ENCODE measurements around the gene NPPA.

The NPPA gene

GRCh38 chr1:11858968-11859871, 11.6 kb upstream of the NPPA start:
- no peak overlapping the region for H2BK12ac ChIP-seq (ENCODE audit: low read length)
- H2AK5ac ChIP-seq (ENCODE audit: low read length) = no peak overlapping the region
- DNase-seq = peak; percentile 87 to 88
- no peak overlapping the region for H3K4ac ChIP-seq (ENCODE audit: low read depth, low read length)
- H3K4me2 ChIP-seq (ENCODE audit: low read length) = peak overlapping the region; percentile 68
- no peak overlapping the region for H4K8ac ChIP-seq (ENCODE audit: low read depth, low read length)
- peak overlapping the region; percentile 55 for H3K4me3 ChIP-seq (ENCODE audit: low read depth, low read length)
- H3K79me1 ChIP-seq (ENCODE audit: low read length) = peaks cover 4% of the 10 kb centered on the region
- peak overlapping the region; percentile 6 for H2BK120ac ChIP-seq (ENCODE audit: insufficient read depth, low read length, poor library complexity)
- no peak overlapping the region for H4K12ac ChIP-seq (ENCODE audit: low read depth, low read length)
- H3K14ac ChIP-seq (ENCODE audit: low read length) = no peak overlapping the region
- no peak overlapping the region for H3K18ac ChIP-seq (ENCODE audit: low read length)
- no peak overlapping the region for H3K9ac ChIP-seq (ENCODE audit: low read length)
- no peak overlapping the region for H3K23ac ChIP-seq (ENCODE audit: low read length)
- no peaks in the 10 kb centered on the region for H3K79me2 ChIP-seq (ENCODE audit: control insufficient read depth, insufficient read depth, low read length, poor library complexity)
- H4K91ac ChIP-seq (ENCODE audit: low read depth, low read length) = peak overlapping the region; percentile 4
- no peaks in the 10 kb centered on the region for H3K9me3 ChIP-seq (ENCODE audit: insufficient read depth, low read depth, low read length)
- WGBS (ENCODE audit: extremely low coverage, insufficient coverage, insufficient read length) = no CpG with 5 or more reads among the region's 53 CpGs
- no peaks in the 10 kb centered on the region for H3K36me3 ChIP-seq (ENCODE audit: control insufficient read depth in 1 of 2, insufficient read depth in 2 of 2, low read length in 2 of 2)
- no peak overlapping the region for H2AFZ ChIP-seq (ENCODE audit: insufficient read depth, low read length, poor library complexity)
- H2BK5ac ChIP-seq (ENCODE audit: low read depth, low read length, poor library complexity) = no peak overlapping the region
- peaks cover 12 to 19% of the 10 kb centered on the region in 2 experiments for H3K4me1 ChIP-seq (ENCODE audit: control insufficient read depth in 1 of 2, insufficient read depth in 2 of 2, low read length in 2 of 2)
- H3K27me3 ChIP-seq (ENCODE audit: insufficient read depth, low read length) = no peaks in the 10 kb centered on the region
- peak overlapping the region; percentile 31 for H3K27ac ChIP-seq (ENCODE audit: low read depth, low read length)

- Histone ChIP-seq H3K36me3 (ENCODE audit: control insufficient read depth in 1 of 2, insufficient read depth in 2 of 2, low read length in 2 of 2) (no peaks in the 10 kb centered on the region), H3K9ac (ENCODE audit: low read length) (no peak within 1 kb of the TSS), H2BK5ac (ENCODE audit: low read depth, low read length, poor library complexity) (no peak within 1 kb of the TSS), H3K9me3 (ENCODE audit: insufficient read depth, low read depth, low read length) (no peaks in the 10 kb centered on the region), H2BK12ac (ENCODE audit: low read length) (no peak within 1 kb of the TSS), H3K4me2 (ENCODE audit: low read length) (peak within 1 kb of the TSS; percentile 68), H2AK5ac (ENCODE audit: low read length) (no peak within 1 kb of the TSS), H4K8ac (ENCODE audit: low read depth, low read length) (no peak within 1 kb of the TSS), H4K12ac (ENCODE audit: low read depth, low read length) (no peak within 1 kb of the TSS), H3K79me2 (ENCODE audit: control insufficient read depth, insufficient read depth, low read length, poor library complexity) (no peaks in the 10 kb centered on the region), H2AFZ (ENCODE audit: insufficient read depth, low read length, poor library complexity) (no peak within 1 kb of the TSS), H3K27ac (ENCODE audit: low read depth, low read length) (peak within 1 kb of the TSS; percentile 31), H3K27me3 (ENCODE audit: insufficient read depth, low read length) (no peaks in the 10 kb centered on the region), H3K4me1 (ENCODE audit: control insufficient read depth in 1 of 2, insufficient read depth in 2 of 2, low read length in 2 of 2) (peaks cover 12 to 19% of the 10 kb centered on the region in 2 experiments), H3K79me1 (ENCODE audit: low read length) (peaks cover 4% of the 10 kb centered on the region), H3K14ac (ENCODE audit: low read length) (no peak within 1 kb of the TSS), H3K18ac (ENCODE audit: low read length) (no peak within 1 kb of the TSS), H3K4me3 (ENCODE audit: low read depth, low read length) (peak within 1 kb of the TSS; percentile 55), H4K91ac (ENCODE audit: low read depth, low read length) (peak within 1 kb of the TSS; percentile 15), H3K4ac (ENCODE audit: low read depth, low read length) (no peak within 1 kb of the TSS), H3K23ac (ENCODE audit: low read length) (no peak within 1 kb of the TSS), H2BK120ac (ENCODE audit: insufficient read depth, low read length, poor library complexity) (peak within 1 kb of the TSS; percentile 6)
- no peak for DNase-seq
- no CpG with 5 or more reads among the region's 16 CpGs for WGBS (ENCODE audit: extremely low coverage, insufficient coverage, insufficient read length)
Observed at GRCh38 chr1:11858613-11858967, 11.0 kb upstream of the NPPA start, which contains the start of gene NPPB. Gene NPPB (minus strand): TSS chr1:11858945. CDS start chr1:11858833, 112 bp downstream.

- Histone ChIP-seq H4K12ac (ENCODE audit: low read depth, low read length) (no peak overlapping the region), H3K27ac (ENCODE audit: low read depth, low read length) (no peak overlapping the region)
- WGBS (ENCODE audit: extremely low coverage, insufficient coverage, insufficient read length) = no CpG with 5 or more reads among the region's 14 CpGs
Observed at GRCh38 chr1:11858158-11858557, 10.6 kb upstream of the NPPA start.

GRCh38 chr1:11857164-11857851, 9.7 kb upstream of the NPPA start:
- WGBS (ENCODE audit: extremely low coverage, insufficient coverage, insufficient read length) = no CpG with 5 or more reads among the region's 10 CpGs
- Histone ChIP-seq H2BK120ac (ENCODE audit: insufficient read depth, low read length, poor library complexity) (no peak overlapping the region), H3K4me2 (ENCODE audit: low read length) (no peak overlapping the region), H2BK12ac (ENCODE audit: low read length) (no peak overlapping the region), H3K27me3 (ENCODE audit: insufficient read depth, low read length) (no peaks in the 10 kb centered on the region), H3K79me2 (ENCODE audit: control insufficient read depth, insufficient read depth, low read length, poor library complexity) (no peaks in the 10 kb centered on the region), H3K36me3 (ENCODE audit: control insufficient read depth in 1 of 2, insufficient read depth in 2 of 2, low read length in 2 of 2) (no peaks in the 10 kb centered on the region), H3K14ac (ENCODE audit: low read length) (no peak overlapping the region), H4K8ac (ENCODE audit: low read depth, low read length) (no peak overlapping the region), H4K91ac (ENCODE audit: low read depth, low read length) (no peak overlapping the region), H2AFZ (ENCODE audit: insufficient read depth, low read length, poor library complexity) (no peak overlapping the region), H3K4me1 (ENCODE audit: control insufficient read depth in 1 of 2, insufficient read depth in 2 of 2, low read length in 2 of 2) (peaks cover 12 to 19% of the 10 kb centered on the region in 2 experiments), H2AK5ac (ENCODE audit: low read length) (no peak overlapping the region), H3K79me1 (ENCODE audit: low read length) (peaks cover 4% of the 10 kb centered on the region), H4K12ac (ENCODE audit: low read depth, low read length) (no peak overlapping the region), H3K27ac (ENCODE audit: low read depth, low read length) (no peak overlapping the region), H3K4me3 (ENCODE audit: low read depth, low read length) (no peak overlapping the region), H2BK5ac (ENCODE audit: low read depth, low read length, poor library complexity) (no peak overlapping the region), H3K4ac (ENCODE audit: low read depth, low read length) (no peak overlapping the region), H3K9ac (ENCODE audit: low read length) (no peak overlapping the region), H3K23ac (ENCODE audit: low read length) (no peak overlapping the region), H3K18ac (ENCODE audit: low read length) (no peak overlapping the region), H3K9me3 (ENCODE audit: insufficient read depth, low read depth, low read length) (no peaks in the 10 kb centered on the region)
- no peak for DNase-seq

More at GRCh38 chr1:11858158-11858557, 10.6 kb upstream of the NPPA start:
- H2BK12ac ChIP-seq (ENCODE audit: low read length) = no peak overlapping the region
- no peaks in the 10 kb centered on the region for H3K79me2 ChIP-seq (ENCODE audit: control insufficient read depth, insufficient read depth, low read length, poor library complexity)
- no peak overlapping the region for H3K4ac ChIP-seq (ENCODE audit: low read depth, low read length)
- H3K14ac ChIP-seq (ENCODE audit: low read length) = no peak overlapping the region
- no peak overlapping the region for H2AFZ ChIP-seq (ENCODE audit: insufficient read depth, low read length, poor library complexity)
- peaks cover 4% of the 10 kb centered on the region for H3K79me1 ChIP-seq (ENCODE audit: low read length)
- no peak overlapping the region for H3K9ac ChIP-seq (ENCODE audit: low read length)
- no peaks in the 10 kb centered on the region for H3K27me3 ChIP-seq (ENCODE audit: insufficient read depth, low read length)
- no peak overlapping the region for H2AK5ac ChIP-seq (ENCODE audit: low read length)
- peak overlapping the region; percentile 15 for H4K91ac ChIP-seq (ENCODE audit: low read depth, low read length)
- no peak overlapping the region for H3K18ac ChIP-seq (ENCODE audit: low read length)
- H3K4me1 ChIP-seq (ENCODE audit: control insufficient read depth in 1 of 2, insufficient read depth in 2 of 2, low read length in 2 of 2) = peaks cover 12 to 19% of the 10 kb centered on the region in 2 experiments
- H3K4me2 ChIP-seq (ENCODE audit: low read length) = peak overlapping the region; percentile 68
- H2BK5ac ChIP-seq (ENCODE audit: low read depth, low read length, poor library complexity) = no peak overlapping the region
- H3K23ac ChIP-seq (ENCODE audit: low read length) = no peak overlapping the region
- H3K4me3 ChIP-seq (ENCODE audit: low read depth, low read length) = peak overlapping the region; percentile 55
- no peaks in the 10 kb centered on the region for H3K36me3 ChIP-seq (ENCODE audit: control insufficient read depth in 1 of 2, insufficient read depth in 2 of 2, low read length in 2 of 2)
- no peak for DNase-seq
- no peak overlapping the region for H4K8ac ChIP-seq (ENCODE audit: low read depth, low read length)
- H3K9me3 ChIP-seq (ENCODE audit: insufficient read depth, low read depth, low read length) = no peaks in the 10 kb centered on the region
- H2BK120ac ChIP-seq (ENCODE audit: insufficient read depth, low read length, poor library complexity) = no peak overlapping the region
